ENCODE measurements around the gene SLC25A21.

Gene SLC25A21

DNA sequence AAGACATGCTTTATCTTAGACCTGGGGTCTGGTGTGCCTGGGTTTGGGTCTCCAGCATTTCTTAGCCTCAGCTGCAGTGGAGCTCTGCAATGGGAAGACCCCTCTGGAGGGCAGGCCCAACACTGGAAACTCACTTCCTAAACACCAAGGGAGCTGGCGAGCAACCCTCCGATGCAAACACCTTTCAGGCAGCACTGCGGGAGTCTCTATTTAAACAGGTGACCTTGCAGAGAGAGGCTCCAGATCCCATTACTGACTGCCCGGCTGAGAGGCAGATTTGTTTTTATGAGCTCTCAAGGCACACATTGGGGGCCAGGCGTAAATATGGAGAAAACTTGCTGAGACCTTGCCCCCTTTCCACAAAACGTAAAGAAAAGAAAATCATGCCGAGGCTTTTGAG is 315.3 kb downstream of the SLC25A21 start:
- TF ChIP-seq, protein P1, sequence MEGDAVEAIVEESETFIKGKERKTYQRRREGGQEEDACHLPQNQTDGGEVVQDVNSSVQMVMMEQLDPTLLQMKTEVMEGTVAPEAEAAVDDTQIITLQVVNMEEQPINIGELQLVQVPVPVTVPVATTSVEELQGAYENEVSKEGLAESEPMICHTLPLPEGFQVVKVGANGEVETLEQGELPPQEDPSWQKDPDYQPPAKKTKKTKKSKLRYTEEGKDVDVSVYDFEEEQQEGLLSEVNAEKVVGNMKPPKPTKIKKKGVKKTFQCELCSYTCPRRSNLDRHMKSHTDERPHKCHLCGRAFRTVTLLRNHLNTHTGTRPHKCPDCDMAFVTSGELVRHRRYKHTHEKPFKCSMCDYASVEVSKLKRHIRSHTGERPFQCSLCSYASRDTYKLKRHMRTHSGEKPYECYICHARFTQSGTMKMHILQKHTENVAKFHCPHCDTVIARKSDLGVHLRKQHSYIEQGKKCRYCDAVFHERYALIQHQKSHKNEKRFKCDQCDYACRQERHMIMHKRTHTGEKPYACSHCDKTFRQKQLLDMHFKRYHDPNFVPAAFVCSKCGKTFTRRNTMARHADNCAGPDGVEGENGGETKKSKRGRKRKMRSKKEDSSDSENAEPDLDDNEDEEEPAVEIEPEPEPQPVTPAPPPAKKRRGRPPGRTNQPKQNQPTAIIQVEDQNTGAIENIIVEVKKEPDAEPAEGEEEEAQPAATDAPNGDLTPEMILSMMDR (IDR thresholded peaks at IDR 0.05; ENCODE audit: low read depth, low read length) = no peak
- in situ Hi-C loops (cut with HindIII; ENCODE audit: low sequenced_read_pairs) = no loop called here
- no peak overlapping the region for H3K4me3 ChIP-seq (ENCODE audit: low read depth, low read length)
- no peak for DNase-seq (ENCODE audit: low read depth, low spot score)

DNA sequence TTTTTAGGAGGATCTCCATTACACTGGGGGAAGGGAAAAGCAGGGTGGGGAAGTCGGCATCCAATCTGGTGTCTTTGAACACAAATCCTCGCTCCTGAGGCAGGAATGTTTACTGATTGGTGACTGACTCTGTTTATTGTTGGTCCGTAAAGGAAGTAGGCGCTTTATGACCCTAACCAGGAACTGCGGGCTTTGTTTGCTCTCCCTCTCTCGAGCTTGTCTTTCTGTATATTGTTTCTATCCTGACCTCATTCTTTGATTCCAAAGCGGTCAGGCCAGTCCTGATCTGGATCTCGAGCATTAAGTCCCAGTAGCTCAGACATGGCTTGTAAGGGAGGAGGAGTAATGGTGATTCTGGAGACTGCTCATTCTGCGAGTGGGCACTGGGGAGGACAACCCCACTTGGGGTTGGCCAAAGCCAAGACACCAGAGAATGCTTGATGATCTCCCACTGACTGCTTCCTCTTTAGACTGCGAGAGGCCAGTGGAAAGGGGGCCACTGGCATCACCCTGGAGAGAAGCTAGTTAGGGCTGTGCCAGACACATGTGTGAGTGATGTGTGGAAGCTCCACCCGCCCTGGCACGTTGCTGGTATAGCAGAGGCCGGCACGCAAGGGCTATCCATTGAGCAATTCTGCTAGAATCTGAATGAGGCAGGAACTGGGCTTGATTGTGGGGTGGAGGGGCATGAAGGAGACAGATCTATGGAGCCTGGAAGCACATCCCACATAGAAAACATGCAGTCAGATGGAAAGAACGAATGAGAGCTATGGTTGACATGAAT is 316.1 kb downstream of the SLC25A21 start:
- TF ChIP-seq, protein P1 (IDR thresholded peaks at IDR 0.05; ENCODE audit: low read depth, low read length) = no peak
- no peak for DNase-seq (ENCODE audit: low read depth, low spot score)
- in situ Hi-C loops (cut with HindIII; ENCODE audit: low sequenced_read_pairs) = no loop called here
- H3K4me3 ChIP-seq (ENCODE audit: low read depth, low read length) = no peak overlapping the region

DNA sequence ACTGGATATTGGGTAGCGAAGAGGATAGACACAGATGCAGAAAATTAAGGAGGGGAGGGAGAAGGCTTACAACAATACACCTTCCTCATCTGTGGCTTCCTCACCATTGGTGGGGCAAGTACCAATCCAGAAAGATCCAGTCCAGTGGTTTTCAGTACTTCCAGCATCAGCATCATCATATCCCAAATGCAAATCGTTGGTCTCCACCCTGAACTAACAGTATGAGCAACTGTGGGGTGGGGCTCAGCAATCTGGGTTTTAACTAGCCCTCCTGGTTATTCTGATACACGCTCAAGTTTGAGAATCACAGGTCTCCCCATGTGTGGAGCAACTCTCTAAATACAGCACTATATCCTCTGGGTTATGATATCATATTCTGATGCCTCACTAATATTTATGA is 317.0 kb downstream of the SLC25A21 start:
- H3K4me3 ChIP-seq (ENCODE audit: low read depth, low read length) = no peak overlapping the region
- DNase-seq (ENCODE audit: low read depth, low spot score) = no peak
- in situ Hi-C loops (cut with HindIII; ENCODE audit: low sequenced_read_pairs) = no loop called here
- TF ChIP-seq, protein P1 (IDR thresholded peaks at IDR 0.05; ENCODE audit: low read depth, low read length) = no peak

DNA sequence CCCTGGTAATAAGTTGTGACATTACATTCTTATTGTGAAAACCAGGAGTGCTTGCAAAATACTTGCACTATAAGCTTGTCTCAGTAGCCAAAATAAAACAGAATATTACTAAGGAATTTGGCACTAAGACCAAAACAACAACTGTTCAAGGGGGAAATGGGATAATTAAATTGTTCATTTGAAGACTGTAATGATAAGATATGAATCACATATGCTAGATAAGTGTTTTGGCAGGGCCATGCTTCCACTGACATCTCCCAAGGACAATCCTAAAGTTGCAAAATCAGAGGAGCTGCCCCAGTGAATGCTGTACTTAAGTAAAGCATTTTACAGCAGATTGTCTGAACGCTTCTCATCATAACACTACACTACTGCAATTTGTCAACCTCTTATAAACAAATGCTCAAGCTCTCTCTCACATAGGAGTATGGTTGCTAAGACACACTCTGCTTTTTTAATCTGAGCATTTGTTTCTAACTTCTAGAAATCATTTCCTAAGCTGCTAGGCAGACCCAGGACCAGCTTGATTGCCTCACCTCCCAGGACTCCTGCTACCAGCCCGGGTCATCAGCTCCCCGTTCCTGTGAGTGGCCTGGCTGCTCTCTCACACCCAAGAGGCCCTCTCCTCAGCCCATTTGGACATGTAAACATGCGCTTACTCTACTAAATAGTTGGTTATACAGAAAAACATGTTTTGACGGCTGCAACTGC is 319.3 kb downstream of the SLC25A21 start:
- no peak overlapping the region for H3K4me3 ChIP-seq (ENCODE audit: low read depth, low read length)
- no peak for DNase-seq (ENCODE audit: low read depth, low spot score)
- TF ChIP-seq, protein P1 (IDR thresholded peaks at IDR 0.05; ENCODE audit: low read depth, low read length) = no peak
- in situ Hi-C loops (cut with HindIII; ENCODE audit: low sequenced_read_pairs) = no loop called here

DNA sequence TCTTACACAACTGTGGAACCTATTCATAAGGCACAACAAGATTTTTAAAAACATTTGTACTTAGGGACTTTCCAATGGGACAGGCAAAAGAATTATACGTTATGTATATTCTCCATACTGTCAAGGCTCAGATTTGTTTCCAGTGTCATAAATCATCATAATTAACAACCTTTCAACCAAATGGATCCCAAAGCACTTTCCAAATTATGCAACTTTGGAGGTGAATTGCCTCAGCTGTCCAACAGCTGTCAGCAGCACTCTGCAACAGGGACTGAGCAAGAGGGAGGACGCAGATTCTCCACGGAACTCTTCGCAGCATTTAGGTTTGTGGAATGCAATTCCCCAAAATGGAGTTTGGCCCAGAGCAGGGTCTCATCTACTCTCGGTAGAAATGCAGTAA is 324.2 kb downstream of the SLC25A21 start:
- DNase-seq (ENCODE audit: low read depth, low spot score) = no peak
- in situ Hi-C loops (cut with HindIII; ENCODE audit: low sequenced_read_pairs) = no loop called here
- TF ChIP-seq, protein P1 (IDR thresholded peaks at IDR 0.05; ENCODE audit: low read depth, low read length) = no peak
- H3K4me3 ChIP-seq (ENCODE audit: low read depth, low read length) = no peak overlapping the region

DNA sequence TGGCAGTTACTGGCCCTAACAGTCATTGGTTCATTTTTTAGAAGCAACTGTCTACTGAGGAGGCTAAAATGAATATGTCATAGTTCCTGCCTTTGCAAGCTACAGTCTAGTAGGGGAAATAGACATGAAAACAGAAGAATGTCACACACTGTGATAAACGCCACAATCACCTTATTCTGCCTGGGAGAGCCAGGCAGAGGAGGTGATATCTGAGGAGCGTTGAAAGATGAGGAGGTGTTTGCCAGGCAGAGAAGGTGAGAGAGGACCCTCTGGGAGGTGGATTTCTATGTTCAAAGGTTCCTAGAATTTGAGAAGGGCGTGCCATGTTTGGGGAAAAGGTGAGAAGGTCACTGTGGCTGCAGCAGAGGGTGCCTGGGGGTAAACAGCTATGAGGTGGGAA is 325.0 kb downstream of the SLC25A21 start:
- DNase-seq (ENCODE audit: low read depth, low spot score) = no peak
- H3K4me3 ChIP-seq (ENCODE audit: low read depth, low read length) = no peak overlapping the region
- TF ChIP-seq, protein P1 (IDR thresholded peaks at IDR 0.05; ENCODE audit: low read depth, low read length) = no peak
- in situ Hi-C loops (cut with HindIII; ENCODE audit: low sequenced_read_pairs) = no loop called here
